ENCODE results near the gene CRMP1.

- TF ChIP-seq CTCF (conservative IDR thresholded peaks at IDR 0.05; ENCODE audit: low read depth, low read length) (no peak), EZH2 (IDR thresholded peaks at IDR 0.05; ENCODE audit: low read length, unreplicated experiment) (no peak)
These were observed 38.0 kb upstream of the CRMP1 start for GRCh38 chr4:5930876-5931275.

Measured in PC-3 (cell line).